ENCODE data around the gene CEP290.

The CEP290 gene, protein sequence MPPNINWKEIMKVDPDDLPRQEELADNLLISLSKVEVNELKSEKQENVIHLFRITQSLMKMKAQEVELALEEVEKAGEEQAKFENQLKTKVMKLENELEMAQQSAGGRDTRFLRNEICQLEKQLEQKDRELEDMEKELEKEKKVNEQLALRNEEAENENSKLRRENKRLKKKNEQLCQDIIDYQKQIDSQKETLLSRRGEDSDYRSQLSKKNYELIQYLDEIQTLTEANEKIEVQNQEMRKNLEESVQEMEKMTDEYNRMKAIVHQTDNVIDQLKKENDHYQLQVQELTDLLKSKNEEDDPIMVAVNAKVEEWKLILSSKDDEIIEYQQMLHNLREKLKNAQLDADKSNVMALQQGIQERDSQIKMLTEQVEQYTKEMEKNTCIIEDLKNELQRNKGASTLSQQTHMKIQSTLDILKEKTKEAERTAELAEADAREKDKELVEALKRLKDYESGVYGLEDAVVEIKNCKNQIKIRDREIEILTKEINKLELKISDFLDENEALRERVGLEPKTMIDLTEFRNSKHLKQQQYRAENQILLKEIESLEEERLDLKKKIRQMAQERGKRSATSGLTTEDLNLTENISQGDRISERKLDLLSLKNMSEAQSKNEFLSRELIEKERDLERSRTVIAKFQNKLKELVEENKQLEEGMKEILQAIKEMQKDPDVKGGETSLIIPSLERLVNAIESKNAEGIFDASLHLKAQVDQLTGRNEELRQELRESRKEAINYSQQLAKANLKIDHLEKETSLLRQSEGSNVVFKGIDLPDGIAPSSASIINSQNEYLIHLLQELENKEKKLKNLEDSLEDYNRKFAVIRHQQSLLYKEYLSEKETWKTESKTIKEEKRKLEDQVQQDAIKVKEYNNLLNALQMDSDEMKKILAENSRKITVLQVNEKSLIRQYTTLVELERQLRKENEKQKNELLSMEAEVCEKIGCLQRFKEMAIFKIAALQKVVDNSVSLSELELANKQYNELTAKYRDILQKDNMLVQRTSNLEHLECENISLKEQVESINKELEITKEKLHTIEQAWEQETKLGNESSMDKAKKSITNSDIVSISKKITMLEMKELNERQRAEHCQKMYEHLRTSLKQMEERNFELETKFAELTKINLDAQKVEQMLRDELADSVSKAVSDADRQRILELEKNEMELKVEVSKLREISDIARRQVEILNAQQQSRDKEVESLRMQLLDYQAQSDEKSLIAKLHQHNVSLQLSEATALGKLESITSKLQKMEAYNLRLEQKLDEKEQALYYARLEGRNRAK (N-terminal part only)

DNA sequence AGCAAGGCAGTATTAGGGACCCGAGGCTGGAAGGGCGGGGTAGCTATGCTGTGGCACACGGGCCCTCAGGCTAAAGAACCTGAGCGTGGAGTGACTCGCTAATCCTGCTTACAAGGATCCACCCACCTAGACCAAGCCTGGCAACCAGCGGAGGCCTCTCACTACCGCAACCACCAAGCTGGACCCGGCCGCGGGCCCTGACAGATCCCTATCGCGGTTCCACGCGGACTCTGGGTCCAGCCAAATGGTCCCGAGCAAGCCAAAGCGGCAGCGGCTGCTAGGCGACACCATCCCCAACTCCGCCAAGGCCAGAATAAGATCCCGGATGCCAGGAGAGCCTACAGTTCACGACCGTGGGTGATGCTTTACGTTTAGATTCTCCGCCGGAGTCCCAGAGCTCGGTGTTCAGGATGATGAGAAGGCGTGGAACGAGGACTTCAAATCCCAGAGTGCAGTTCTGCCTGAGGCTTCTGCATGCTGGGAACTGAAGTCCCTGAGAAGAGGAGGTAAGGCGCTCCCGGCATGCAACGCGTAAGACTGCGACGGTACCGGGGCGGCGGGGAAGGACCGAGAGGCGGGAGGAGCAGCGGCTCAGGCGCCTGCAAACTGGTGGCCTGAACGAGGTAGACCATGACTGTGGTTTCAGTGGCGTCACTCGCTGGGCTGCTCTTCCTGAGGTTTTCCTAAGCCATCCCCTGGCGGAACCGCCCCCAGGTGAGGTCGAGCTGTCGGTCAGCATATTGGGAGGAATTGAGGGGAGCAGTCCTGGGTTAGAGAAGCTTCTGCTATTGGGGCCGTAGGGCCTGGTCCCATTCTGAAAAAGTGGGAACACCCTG is at the start of gene CEP290, which contains the start of gene TMTC3:
TSS of gene CEP290 (minus strand) at position 315 of the 836 bp plus-strand sequence. CDS start 781 bp downstream, outside the sequence.
TSS of gene TMTC3 (plus strand) at position 534 of the 836 bp plus-strand sequence. CDS start 6,009 bp downstream, outside the sequence.
- DNase-seq = peak; percentile 94

DNA sequence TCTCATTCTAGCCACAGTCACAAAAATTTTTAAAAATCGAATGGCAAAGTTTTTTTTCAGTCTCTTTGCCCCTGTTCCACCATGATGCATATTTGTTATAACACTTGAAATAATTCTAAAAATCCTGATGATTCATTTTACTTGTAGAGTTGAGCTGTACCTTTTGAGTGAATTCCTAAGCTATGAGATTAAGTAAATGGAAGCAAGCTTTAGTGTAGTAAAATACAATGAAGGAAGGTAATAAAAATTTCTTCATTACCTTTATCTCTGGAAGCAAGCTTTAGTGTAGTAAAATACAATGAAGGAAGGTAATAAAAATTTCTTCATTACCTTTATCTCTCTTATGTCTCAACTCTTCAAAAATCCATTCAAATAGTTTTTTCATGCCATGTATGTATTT is 46.3 kb upstream of the CEP290 start:
- DNase-seq = no peak

DNA sequence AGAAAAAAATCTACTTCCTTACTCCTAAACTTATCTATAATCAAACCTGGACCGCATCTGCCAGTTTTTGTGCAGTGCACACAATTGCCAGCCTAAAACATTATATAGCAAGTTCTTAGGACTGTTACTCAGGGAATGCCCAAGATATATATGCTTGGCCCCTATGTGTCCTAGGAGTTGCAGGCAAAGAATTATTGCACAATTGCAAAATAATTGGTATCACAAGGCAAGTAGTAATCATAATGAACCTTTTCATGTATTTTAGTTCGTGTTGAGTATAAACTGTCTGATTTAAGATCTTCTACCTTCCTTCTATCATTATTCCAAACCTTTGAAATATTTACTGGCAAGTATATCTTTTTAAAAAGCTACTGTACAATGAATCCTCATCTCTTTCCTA is 45.7 kb upstream of the CEP290 start:
- DNase-seq = no peak

DNA sequence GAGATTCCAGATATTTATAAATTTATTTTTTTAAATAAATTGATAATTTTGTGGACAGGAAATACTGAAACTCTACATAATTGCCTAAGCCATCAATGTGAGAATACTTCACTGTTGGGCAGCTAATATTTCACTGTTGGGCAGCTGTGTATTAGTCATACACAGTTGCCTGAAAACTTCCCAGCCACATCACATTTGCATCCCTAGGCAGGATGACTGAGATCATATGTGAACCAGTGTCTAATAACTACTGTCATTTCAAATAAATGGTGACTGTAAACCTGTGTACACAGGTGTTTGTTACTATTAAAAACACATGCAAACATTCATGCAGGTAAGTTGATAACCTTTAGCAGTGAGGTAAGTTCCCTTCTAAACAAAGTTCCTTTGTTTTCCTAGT is 44.1 kb upstream of the CEP290 start:
- no peak for DNase-seq

DNA sequence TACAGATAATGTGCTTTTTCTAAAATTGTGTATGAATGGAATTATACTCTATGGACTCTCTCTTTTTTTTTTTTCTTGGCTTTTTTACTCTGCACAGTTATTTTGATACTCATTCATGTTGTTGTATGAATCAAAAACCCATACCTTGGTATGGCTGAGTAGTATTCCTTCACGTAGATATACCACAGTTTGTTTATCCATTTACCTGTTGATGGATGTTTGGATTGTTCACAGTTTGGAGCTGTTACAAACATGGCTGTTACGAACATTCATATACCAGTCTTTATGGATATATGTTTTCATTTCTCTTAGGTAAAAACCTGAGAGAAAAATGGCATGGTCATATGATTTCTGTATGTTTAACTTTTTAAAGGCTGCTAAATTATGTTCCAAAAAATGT is 43.4 kb upstream of the CEP290 start:
- DNase-seq = no peak

DNA sequence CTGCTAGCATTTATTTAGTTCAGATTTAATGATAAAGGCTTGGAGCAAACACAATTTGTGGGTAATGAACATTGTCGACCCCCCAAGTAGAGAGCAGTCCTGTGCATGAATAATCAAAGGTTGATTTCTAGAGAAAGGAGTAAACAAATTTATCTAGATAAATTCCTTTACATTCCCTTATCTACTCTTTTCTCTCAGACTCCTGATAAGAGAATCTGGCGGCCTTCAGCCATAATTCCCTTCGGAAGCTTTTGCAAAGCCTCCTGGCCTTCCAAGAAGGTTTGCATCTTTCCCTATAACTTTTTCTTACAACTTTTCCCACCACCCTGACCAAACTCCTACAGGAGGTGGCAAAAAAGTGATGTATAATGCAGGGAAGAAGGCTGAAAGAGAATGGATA is 42.3 kb upstream of the CEP290 start:
- no peak for DNase-seq

DNA sequence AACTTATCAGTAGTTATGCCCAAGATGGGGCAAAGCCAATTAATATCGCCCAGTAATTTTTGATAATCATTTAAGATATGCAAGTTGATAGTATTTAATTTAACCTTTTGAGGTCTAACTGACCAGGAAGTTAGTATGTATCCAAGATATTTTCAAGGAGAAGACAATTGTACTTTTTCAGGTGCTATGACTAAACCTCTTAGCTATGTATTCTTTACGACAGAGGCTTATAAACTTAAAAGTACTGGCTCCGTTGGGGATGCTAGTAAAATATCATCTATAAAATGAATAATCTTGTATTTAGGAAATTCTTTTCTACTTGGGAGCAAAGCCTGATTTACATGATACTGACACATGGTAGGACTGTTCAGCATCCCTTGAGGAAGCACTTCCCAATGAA is 40.5 kb upstream of the CEP290 start:
- no peak for DNase-seq

DNA sequence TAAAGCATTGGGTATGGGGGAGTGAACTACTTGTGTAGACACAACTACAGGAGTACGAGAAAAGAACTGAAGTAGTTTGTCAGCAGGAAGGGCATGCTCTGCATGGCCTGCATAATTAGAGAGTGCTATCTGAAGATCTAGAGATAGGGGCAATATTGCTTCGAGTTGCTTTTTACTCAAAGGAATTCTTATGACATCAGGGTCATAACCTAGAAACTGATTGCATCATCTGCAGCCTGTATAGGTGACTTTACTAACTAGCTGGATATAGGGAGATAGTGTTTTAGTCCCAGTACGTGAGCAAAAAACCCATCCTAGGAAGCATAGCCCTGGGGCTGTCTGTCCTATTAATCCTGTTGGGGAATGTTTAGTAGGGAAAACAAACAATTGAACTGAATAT is 40.0 kb upstream of the CEP290 start:
- no peak for DNase-seq

DNA sequence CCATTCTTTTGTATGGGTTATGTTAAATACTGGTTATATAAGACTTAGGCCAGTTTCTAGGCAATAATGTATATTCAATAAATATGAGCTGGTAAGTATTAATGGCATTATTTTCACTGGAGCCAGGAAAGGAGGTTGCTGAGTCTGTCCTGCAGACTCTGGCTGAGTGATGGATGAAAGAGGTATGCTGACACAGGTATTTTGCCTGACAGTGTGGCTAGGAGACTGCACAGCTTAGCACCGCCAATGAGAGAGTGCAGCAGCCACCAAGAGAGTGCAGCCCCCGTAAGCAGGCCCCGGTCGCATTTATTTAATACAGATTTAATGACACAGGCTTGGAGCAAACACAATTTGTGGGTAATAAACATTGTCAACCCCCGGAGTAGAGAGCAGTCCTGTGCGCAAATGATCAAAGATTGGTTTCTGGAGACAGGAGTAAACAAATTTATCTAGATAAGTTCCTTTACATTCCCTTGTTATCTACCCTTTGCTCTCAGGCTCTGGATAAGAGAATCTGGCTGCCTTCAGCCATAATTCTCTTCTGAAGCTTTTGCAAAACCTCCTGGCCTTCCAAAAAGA is 37.6 kb upstream of the CEP290 start:
- no peak for DNase-seq

DNA sequence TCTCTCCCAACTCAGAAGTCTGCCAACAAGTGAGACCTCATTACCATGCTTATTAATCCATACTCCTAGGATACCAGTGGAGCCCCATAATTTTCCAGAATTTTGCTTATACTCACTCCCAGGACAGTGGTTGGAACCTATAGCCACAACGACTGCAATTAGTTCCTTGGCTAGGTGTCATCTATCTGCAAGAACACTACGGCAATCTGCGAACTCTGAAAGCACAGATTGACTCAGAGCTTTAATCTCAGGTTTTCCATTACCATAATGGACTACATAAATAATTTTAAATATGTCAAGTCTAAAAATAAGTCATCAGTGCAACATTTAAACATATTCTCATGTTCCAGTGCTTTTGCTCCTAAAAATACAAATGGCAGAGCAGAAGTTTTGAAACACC is 33.7 kb upstream of the CEP290 start:
- DNase-seq = no peak

DNA sequence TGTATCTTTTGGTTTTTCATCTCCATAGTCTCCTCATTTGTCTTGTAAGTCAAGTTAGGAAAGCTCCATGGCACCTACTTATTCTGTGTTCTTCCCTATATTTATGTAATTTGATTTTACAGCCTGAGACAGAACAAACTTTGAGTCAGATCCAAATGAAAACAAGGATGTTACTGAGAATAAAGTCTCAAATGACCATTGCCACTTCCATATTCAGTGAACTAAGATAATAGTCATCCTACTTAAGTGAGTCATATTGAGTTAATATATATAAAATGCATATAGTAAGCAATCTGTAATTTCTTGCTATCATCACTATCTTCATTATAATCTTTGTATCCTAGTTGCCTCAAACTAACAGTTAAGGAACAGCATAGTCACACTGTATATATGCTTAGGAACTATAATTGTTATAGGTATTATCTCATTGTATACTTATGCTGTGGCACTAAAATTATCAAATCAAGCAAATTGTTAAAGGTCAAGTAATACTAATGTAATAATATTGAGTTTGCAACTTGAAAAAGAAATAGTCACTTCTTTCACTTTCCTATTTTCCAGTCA is 31.0 kb upstream of the CEP290 start:
- no peak for DNase-seq

DNA sequence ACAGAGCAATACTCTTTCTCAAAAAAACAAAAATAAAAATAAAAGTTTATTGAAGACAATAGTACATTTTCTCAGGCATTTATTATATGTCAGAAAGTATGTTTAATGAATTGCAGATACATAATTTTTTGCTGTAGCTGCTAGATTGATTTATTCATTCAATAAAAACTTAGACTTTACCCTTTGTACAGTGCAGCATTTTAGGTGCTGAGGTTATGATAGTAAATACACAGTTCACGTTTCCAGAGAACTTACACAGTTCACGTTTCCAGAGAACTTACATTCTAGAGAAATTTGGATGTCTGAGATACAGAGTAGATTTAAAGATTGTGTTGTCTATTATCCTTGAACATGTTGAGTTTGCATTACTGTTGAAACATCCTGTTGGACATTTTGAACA is 25.5 kb upstream of the CEP290 start:
- DNase-seq = no peak

DNA sequence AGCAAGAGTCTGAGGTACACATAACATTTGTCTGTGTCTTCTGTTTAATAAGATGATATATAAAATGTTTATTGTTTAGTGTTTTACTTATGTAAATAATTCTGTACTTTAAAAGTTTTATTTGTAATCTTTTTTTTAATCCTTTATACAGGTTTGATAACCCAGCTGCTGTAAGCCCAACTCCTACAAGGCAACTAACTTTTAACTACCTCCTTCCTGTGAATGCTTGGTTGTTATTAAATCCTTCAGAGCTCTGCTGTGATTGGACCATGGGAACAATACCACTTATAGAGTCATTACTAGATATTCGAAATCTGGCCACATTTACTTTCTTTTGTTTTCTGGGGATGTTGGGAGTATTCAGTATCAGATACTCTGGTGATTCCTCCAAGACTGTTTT is 24.3 kb upstream of the CEP290 start:
- DNase-seq = no peak

DNA sequence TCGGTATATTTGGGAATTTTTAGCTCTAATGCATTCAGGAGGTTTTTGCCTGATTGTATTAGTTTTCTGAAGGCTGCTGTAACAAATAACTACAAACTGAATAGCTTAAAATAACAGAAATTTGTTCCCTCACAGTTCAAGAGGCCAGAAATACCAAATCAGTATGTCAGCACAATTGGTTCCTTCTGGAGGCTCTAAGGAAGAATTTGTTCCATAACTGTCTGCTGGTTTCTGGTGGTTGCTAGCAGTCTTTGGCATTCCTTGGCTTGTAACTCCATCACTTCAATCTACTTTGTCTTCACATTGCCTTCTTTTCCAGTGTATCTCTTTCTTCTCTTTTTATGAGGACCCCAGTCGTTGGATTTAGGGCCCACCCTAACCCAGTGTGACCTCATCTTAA is 21.5 kb upstream of the CEP290 start:
- DNase-seq = no peak

DNA sequence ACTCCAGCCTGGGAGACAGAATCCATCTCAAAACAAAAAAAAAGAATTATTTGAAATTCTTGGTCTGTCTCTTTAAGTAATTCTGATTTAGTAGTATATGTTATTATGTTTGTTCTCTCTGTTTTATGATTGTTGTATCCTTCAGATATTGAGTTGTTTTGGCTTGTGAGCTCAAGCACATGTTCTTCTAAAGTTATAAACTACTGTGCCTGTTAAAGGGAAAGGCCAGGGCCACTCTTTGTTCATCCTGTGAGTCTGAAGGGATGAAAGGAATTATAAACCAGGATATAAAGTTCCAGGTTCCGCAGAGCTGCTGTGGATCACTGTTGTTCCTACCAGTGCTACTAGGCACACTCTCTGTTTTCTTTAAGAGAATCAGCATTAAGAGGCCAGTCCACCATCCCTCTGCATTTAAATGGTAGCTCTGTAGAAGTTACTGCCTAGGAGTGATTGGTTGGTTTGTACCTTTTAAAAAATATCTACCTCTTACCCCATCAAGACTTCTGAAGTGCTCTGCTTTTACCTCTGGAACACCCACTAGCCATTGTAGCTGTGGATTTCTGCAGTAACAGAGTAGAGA is 14.3 kb upstream of the CEP290 start:
- no peak for DNase-seq

DNA sequence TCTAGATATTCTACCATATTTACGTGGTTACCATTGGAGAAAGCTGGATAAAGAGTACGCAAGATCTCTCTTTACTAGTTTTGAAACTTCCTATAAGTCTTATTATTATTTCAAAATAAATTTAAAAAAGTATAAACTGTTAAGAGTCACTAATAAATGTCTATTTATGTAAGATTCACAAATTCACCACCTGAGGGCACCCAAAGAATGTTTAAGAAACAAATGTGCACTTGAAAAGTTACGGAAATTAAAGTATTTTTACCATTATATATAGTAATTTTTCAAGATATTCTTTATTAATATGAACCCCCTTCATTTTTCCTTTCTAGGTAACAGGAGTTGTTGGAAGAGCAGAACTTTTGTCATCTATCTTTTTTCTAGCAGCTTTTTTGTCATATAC is 12.1 kb upstream of the CEP290 start:
- no peak for DNase-seq

DNA sequence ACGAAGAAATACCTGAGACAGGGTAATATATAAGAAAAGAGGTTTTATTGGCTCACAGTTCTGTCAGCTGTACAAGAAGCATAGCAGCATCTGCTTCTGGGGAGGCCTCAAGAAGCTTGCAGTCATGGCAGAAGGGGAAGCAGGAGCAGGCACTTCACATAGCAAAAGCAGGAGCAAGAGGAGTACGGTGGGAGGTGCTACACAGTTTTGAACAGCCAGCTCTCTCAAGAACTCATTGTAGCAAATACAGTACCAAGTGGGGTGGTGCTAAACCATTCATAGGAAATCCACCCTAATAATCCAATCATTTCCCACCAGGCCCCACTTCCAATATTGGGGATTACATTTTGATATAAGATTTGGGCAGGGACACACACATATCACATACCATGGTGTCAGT is 8.2 kb upstream of the CEP290 start:
- DNase-seq = no peak

DNA sequence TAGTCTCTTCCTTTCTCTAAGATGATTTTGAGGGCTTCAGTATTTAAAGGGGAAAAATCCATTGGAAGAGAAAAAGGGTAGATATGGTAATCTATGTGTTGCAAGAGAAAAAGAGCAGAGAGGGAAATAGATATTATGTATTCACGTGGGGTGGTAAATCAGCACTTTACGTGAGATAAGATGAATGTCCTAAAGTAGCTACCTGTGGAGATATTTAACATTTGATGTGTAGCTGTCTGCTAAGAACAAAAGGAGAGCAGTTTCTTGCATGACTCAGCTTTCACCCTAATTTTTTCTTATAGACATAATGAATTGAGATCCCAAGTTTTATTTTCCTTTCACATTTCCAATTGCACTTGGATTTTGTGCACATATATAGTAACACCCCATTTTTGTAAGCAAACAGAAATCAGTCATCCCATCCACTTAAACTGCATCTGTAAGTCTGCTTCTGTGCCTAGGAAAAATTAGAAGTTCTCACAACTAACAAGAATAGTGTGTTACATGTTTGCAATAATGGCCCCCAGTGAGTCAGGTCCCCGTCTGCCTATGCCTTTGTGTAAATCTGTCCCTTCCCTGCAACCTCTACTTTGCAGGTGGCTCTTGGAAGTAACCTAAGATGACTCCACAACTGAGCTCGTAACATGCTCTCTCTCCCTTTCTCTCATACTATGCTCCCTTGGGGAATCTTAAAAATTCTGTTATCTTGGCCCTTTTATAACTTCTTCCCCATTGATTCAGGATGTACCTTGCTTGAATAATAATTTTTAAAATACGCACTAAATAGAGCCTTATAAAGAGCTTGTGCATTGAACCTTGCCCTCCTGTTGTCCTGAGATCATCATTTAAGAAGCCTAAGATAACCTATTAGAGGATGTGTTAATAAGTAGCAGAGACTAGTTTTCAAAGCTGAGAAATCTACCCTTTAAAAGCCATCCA is 3.9 kb upstream of the CEP290 start:
- DNase-seq = no peak

DNA sequence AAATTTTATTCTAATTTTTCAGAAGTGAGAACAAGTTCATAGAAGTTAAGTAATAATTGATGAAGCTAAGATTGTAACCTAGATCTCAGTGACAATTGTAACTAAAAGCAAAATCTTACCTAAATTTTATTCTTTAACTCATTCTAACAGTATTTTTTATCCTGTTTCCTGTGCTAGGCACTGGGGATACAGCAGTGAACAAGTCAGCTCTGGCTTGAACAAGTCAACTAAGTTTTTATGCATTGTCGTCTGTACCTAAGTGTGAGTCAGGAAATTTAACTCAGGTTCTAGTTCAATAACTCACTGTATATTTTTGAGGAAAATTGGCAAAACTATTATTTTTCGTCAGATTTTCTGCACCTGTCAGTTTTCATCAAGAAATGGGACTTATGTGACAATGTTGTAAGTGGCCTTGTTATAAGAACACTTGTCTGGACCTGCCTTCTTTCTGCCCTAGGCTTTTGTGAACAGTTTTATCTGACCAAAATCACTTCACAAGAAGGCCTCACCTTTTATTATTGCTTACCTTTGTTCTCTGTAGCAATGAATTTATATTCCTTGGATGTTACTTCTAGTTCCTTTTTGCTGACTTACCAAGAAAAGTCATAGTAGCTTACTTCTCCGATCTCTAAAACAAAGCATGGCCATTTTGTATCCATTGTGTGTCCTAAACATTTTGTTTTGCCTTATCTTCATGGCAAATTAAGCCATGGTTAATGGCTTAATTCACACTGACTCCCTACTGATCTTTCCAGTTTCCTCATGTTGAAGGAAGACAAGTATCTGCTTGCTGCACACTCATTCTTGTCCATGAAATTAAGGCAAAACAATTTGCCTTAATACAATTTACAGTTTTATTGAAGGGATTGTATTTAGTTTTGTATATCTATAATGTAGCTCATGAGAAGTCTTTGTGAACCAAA is 2.9 kb upstream of the CEP290 start:
- DNase-seq = no peak
